Stimulated activated CD8-positive, alpha-beta memory T cell treated with anti-CD3 and anti-CD28 coated beads, Interleukin-12 subunit alpha, Interleukin-12 subunit beta, amount 100 ng/mL, for 4 hours (primary cell): ENCODE results near the gene CDK6.

Experiments
- DNase-seq: peaks from one replicate; pipeline ENCODE4 v3.0.0-alpha.2; 2020; ENCODE audit warnings: low read depth

Gene CDK6

DNA sequence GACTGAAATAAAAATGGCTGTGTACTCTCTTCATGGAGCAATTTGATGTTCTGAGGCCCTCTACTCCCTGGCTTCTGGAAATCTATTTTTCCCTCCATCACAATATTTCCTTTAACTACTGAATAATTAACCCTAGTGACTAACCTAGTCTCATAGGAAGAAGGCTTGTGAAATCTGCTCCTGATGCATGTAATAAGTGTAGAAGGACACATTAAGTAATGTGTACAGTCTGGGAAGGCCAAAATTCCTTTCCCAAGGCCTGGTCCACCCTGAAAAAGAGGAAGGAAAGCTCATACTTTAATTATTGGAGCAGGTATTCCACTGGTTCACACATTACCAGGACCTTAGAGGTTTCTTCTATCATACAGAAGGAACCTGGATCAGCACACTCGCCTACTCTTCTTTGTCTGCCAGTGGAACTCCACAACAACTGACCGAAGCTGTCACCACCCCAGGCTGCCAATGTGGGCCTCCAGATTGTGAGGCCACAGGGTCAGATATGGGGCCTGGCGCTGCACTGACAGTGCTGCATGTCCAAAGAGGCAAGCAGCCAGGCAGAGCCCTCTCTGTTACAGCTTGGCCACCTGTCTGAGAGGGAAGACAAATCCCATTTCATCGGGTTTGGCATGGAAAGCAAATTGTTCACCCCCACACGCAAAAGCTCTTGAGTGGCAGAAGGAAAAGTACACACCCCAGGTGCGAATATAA, 191.8 kb downstream of the CDK6 start:
- no peak for DNase-seq

DNA sequence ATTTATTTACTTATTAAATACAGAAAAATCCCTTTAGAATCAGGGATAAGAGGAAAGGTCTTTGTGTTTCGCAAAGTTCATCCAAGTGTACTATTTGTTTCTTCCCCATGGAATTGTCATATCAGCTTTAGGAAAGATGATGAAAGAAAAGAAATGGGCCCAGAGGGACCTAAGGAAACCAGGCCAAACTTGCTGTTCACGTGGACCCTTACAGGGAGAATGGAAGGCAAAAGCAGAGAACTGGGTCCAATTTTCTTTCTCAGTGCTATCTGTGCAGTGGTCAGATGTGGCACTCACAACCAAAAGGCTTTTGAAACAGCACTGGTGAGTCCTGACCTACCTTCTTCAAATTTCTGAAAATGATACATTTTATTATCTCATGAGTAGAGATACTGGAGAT, 192.6 kb downstream of the CDK6 start:
- DNase-seq = no peak

DNA sequence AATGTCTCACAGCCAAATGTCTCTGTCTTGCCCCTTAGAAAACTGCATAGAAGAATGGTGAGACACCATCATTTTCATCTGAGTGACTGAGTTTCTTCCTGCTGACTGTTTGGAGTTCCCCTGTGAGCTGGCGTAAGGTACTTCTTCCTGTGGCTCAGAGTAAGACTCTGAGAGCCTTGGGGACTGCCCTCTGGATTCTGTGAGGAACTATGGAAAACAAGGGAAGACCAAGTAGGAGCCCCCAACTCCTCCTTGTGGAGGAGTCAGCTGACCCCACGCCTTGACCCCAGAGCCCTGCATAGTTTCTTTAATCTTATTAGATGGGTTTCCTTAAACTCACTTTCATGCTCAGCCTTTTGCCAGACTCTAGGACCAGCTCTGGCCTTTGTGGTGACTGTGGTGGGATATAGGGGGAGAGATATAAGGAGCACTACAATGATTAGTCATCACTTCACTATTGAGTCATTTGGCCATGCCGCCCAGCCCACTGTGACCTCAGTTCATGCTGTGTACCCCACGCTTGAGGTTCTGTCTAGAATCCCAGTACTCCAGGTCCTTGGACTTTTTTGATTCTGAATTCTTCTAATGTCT, 194.4 kb downstream of the CDK6 start:
- peak; percentile 24 for DNase-seq

DNA sequence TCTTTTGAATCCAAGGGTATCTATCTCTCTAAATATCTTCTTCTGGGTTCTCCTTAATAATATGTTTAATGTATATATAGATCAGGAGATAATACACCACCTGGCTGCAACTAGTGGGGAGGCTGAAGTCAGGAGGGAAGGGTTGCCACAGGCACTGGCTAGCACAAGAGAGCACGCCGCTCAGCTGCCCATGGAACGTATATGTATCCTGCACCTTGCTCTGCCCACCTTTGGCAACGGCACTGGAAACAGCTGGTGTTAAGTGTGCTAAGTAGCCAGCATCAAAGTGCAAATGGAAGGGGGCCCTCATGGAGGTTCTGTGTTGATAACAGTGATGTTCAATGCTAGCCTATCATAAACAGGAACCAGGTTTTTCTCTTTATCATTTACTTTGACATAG, 196.4 kb downstream of the CDK6 start:
- no peak for DNase-seq

DNA sequence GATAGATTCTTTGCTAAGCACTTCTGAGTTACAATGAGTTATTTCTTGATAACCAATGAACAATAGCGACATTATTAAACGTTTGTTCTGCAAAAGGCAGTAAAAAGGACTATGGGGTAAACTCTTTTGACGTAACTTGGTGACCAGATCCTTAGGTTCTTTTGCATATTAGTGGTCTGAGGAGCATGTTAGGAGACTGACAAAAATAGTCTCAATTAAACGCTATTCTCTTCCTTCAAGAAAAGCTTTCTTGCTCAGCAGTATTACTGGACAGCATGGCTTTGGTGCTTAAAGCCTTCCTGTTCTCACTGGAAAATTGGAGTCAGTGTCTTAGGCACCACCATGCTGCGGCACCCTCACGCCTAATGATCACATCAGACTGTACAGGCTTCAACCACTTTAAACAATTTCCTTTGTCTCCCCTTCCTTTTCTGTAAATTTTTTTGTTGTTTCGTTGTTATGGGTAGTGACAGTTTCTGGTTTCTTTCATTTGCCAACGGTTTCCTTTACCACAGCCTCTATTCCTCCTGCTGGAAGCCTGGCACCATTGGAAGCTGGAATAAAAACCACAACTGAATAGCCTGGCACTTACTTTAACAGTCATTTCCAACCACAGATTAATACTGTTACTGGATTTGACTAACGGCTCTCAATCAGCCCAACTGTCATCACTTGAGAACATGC, 197.0 kb downstream of the CDK6 start:
- DNase-seq = no peak

DNA sequence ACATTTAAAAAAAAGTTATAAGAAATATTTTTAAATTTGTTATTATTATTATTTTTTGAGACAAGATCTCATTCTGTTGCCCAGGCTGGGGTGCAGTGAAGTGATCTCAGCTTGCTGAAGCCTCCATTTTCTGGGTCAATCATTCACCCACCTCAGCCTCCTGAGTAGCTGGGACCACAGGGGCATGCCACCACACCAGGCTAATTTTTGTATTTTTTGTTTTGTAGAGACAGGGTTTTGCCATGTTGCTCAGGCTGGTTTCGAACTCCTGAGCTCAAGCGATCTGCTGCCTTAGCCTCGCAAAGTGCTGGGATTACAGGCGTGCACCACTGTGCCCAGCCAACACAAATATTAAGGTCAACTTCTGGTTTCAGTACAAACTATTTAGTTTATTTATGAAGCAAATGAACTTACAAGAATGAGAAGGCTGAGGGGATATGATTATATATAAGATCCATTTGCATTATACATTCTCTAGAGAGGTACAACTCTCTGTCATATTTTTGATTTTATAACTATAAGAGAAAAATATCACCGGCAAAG, 200.3 kb downstream of the CDK6 start:
- DNase-seq = no peak

DNA sequence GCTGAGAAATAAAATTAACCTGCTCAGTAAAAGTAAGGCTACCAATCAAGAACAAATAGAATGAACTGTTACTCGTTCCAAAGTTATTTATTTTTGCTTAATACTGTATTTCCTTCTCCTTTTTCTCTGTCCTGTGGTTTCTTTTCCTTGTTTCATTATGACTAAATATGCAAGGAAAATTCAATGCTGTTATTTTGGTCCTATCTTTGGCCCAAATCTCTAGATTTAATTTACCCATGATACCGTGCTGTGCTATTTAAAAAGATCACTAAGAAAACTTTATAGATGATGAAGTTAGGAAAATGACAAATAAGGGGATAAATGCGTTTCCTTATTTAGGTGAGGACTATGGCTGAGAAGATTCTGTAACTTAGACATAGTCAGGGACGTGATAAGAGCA, 200.8 kb downstream of the CDK6 start:
- DNase-seq = no peak

DNA sequence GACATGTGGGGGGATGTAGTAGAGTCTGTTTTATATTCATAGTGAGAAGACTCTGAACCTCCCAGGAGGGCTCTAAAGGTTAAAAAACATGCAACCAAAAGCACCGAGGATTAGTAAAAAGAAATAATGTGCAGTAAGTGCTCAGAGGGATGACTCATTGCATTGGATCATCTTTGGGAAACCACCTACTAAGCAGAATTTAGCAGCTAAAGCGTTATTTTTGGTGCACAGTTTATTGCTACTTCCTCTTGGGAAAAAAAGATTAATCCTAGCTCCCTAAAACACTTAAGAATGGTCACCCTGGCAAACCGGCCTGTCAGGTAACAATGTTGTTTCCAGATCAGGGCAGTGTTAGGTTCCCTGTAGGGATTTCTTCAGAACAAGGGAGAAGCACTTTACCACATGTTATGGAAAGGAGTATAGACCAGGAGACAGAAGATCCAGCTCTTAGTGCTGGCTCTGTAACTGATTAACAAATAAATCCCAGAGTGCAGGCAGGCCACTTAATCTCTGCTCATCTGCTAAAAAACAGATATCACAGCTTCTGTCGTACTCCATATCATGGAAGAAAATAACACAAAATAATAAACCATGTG, 201.4 kb downstream of the CDK6 start:
- no peak for DNase-seq

DNA sequence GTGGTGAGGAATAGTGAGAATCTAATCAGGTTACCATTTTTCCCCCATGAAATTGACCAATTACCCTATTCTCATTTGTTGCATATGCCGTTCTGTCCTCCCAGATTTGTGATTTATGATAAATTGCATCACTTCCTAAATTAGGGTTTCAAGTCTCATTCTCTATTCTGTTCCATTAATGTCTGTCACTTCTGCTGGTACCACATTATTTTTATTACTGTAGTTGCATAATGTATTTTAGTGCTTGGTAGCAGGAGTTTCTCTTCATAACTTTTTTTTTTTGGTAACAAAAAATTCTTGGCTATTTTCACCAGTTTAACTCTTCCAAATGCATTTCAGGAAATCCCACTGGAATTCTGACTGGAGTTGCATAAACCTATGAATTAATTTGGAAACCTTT, 202.2 kb downstream of the CDK6 start:
- no peak for DNase-seq

DNA sequence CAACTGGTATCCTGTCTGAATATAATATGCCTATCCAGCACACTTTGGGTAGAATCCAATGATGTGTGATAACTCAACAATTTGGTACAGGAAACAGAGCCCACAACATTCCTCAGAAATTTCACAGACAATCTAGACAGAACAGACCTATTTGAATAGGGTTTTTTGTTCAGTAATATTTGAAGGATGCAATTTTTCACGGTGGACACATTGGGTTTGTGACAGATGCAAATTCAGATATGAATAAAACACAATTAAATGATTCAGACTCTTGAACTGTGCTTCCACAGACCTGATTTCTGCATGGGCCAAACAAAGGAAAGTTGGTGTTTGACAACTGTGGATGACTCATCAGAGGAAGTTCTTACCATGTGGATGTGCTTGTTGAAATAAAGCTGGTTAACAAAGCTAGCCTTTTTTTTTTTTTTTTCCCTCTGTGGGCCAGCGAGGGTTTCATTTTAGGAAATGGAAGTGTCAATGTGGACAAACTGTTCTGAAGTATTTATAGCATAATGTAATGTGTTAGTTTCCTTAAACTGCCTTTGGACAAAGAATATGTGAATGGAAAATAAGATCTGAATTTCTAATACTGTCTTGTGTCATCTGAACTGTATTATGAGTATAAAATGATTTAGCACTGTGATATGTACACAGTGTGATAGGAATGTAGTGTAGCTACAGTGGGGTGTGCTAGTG, 203.0 kb downstream of the CDK6 start:
- DNase-seq = no peak

DNA sequence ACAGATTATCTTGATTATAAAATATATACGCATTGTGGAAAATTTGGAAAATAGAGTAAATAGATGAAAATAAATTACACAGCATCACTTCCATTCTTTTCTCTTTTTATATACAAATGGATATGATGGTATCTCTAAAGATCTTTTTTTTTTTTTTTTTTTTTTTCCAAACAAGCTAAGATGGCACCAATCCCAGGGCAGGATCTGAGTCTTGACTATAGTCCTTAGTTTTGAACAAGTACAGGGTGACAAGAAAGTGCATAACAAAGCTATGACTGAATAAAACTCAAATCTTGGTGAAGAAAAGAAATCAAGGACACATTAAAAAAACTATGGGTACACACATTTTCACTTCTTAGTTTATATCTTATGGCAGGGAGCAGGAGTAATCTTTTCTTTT, 203.6 kb downstream of the CDK6 start:
- no peak for DNase-seq

DNA sequence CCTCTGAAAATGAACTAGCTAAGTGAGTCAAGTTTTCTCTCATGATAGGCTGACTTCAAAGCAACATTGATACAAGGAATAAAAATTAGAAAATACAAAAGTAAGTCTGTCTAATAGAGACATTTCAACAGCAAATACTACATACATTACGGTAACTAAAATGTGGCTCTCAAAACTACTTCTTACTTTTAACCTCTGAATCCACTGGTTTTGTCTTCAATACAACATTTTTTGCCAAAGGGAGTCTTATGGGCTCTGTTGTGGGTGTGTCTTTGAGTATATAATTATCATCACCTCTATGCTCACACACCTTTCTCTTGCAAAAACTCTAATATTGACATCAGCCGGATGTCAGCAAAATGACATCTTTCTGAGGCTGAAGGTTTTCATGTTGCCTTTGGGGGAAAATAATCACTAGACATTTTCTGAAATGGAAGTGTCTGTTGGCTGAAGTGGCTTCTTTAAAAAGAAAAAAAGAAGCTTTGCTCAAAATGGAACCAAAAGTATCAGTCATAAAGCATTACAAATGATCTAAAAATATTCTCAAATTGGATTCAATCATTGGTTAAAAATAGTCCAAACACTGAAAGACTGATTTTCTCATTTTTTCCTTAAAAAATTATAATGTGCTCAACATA, 204.4 kb downstream of the CDK6 start:
- DNase-seq = no peak

DNA sequence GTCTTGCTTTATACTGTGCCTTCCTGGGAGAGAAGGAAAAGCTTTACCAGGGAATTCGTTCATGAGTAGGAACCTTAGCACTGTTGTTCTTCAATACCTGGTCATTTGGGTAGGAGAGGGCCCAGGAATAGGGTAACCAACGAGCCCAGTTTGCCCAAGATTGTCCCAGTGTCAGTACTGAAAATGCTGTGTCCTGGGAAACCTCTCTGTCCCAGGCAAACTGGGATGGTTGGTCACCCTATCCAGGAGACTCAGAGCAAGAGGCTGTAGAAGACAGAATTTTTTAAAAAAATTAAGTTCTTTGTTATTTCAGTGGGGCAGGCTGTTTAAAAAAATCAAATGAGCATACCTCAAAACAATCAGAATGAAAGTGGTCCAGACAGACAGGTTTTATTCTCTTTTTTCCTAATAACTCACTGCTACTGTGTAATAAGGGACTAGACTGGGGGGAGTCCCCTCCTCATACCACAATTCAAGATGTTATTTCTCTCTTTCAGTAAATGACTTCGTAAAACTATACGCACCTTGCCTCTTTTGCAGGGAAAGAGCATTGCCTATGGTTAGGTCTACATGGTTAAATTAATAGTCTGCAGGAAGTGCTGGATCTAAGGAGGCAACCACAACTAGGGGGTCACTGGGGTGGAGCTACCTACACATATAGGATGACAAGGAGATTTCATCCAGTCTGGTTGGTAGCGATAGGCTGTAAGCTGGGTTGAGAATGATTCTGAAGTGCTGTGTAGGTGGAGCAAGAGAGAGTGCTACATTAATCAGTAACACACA, 205.1 kb downstream of the CDK6 start:
- DNase-seq = no peak

DNA sequence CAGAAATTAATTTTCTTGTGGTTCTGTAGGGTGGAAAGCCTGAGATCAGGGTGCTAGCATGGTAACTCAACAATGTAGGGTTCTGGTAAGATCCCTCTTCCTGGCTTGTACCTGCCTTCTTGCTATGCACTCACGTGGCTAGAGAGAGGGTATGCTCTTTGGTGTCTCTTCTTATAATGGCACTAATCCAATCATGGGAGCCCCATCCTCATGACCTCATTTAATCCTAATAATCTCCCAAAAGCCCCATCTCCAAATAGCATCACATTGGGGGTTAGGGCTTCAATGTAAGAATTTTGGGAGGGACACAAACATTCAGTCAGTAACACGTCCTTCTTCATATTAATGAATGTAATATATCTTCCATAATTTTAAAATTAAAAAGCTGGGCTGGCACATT, 206.6 kb downstream of the CDK6 start:
- DNase-seq = no peak

DNA sequence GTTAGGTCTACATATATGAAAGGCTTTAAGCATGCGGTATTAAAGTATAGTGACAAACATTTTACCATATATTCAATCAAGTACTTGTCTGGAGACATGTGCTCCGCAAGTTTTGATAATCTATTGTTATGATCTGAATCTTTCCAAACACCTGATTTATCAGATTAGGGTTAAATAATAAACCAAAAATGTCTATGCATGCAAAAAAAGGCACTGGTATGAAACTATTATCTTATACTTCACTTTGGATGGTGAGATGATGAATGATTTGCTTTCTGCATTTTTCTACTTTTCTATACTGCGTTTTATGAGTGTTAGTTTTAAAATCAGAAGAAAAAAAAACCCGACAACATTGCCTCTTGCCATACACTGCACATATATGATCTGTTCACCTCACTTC, 208.4 kb downstream of the CDK6 start:
- DNase-seq = no peak

DNA sequence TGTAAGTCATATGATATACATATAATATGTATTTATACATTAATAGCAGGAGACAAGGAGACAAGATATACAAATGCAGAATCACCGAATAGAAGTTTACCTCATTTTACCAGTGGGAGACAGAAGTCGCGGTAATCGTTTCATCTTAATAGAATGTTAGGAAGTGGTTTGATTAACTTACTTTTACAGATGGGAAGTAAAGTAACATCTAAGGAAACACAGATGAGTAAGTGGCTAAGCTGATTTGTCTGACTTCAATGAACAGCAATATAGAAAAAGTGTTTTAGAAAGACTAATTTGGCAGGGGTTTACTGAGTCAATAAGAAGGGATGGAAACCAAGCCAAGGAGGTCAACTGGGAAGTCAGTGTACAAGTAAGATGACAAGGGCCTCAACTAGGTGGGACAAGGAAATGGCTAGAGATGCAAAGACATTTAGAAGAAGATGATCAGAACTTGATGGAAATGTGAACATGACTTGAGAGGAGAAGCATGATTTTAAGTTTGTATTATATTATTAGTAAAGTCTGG, 210.0 kb downstream of the CDK6 start:
- no peak for DNase-seq

DNA sequence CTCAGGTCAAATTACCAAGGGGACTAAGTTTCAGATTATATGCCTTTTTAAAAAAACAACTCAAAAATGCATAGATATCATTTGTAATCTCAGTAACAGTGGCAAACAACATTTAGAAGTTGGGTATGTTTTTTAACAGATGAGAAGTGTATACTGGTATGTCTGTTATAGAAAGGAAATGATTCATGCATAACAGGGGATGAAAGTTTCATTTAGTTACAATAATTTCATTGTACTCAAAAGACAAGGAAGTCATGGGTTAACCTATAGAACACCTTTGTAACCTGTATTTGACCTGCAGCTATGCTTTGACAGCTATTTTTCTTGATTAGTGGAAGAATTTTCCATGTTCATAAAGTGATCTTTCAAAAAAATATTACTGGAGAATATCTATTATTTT, 210.8 kb downstream of the CDK6 start:
- DNase-seq = no peak

DNA sequence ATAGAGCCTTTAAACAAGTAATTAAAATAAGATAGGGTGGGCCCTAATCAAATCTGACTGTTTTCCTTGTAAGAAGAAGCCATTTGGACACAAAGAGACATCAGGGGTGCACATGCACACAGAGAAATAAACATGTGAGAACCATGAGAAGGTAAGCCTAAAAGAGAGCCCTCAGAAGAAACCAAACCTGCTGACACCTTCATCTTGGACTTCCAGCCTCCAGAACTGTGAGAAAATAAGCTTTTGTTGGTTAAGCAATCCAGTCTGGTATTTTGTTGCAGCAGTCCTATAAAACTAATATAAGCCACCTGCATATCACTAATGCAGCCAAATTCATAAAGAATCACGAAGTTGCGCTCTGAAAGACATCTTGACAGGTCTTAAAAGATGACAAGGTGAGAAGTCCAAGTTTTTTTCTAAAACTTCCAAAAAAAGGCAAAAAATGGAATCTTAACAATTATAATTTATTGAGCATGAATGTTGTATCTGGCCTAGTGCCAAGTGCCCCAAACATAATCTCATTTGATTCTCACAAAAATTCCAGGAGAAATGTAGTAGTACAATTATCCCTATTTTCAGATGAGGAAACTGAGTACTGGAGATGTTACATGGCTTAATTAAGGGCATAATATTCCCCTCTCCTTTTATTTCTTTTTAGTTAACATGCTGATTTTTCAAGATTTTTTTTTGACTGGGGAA, 211.9 kb downstream of the CDK6 start:
- DNase-seq = no peak

DNA sequence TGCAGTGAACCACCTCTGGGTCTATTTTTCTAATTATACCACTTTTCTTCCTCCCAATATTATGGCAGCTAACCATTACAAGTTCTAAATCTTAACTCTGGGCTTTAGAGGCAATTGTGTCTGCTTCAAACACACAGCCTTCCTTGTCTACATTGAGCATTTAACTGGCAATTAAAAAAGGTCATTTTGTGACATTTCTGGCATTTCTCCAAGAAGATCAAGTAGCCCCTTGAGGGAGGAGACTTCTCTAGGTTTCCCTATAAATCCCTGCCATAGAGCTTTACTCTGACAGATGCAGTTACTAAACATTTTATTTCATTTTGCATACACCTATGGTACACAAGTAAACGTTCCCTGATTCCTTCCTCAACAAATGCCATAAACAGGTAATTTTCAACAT, 212.8 kb downstream of the CDK6 start:
- DNase-seq = no peak

DNA sequence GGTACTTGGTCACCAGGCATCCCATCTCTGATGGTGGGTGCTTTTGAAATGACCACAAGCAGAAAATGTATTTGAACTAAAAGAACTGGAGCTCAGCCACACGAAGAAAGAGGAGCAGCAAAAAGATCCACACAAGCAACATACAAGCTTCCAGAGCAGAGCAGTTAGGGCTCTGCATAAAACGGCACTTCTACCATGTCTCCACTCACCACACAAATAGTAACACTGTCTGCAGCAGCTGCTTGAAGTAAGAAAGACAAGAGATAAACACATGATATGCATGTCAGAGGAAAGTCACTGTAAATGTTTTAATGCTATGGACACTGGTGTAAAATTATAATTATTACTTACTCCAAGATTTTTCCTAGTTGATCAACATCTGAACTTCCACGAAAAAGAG, 213.7 kb downstream of the CDK6 start:
- no peak for DNase-seq
